ENCODE data around the gene JAM3. TPM values are rescaled to one million over a fixed set of nuclear protein-coding genes. Genes with fewer than 3 reads are reported as not detected.

The JAM3 gene
- total RNA-seq, 1 experiment from 2014 or later: 36.5 TPM

DNA sequence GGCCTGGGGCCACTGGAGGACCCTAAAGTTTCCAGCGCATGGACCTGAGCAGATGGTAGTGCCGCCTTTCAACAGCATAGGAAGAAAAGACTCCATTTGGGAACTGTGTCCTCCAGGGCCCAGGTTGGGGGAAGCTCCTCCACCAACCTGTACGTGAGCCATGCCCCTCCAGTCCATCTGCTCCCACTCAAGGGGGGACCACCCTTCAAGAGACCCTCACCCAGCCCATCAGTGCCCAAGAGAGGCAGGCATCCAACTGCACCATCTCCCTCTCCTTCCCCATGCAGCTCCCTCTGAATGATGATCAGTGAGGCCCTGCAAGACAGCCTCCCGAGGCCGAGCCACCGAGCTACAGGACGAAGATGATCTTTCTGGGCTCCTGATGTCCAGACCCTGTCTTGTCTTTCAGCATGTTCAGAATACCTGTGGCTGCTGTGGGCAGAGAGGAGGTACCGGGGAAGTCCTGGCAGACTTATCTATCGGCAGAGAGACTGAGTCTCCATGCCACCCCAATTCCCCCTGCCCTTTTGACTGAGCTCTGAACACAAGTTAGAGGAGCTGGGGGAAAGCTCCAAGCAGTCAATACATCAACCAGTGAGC is 25.0 kb upstream of the JAM3 start:
- Histone ChIP-seq H3K9ac (ENCODE audit: extremely low read depth, insufficient read length, low read length) (no peak overlapping the region), H3K56ac (ENCODE audit: insufficient read length, low read depth, low read length) (no peak overlapping the region), H3K79me1 (ENCODE audit: insufficient read depth, low read depth, low read length, poor library complexity, severe bottlenecking) (no peaks in the 10 kb centered on the region), H2BK20ac (ENCODE audit: low read depth, low read length, poor library complexity, severe bottlenecking) (no peak overlapping the region), H3K18ac (ENCODE audit: insufficient read length, low read depth, low read length) (no peak overlapping the region), H4K91ac (ENCODE audit: insufficient read length, low read depth, low read length) (no peak overlapping the region), H3K79me2 (ENCODE audit: insufficient read depth, low read length) (no peaks in the 10 kb centered on the region), H4K8ac (replicated peaks; ENCODE audit: insufficient read length, low read depth, low read length) (no peak overlapping the region), H2BK120ac (ENCODE audit: low read depth, low read length, poor library complexity, severe bottlenecking) (no peak overlapping the region), H3K27ac (ENCODE audit: insufficient read length, low read depth, low read length) (no peak overlapping the region), H2BK15ac (ENCODE audit: low read depth, low read length) (no peak overlapping the region), H3K4me2 (ENCODE audit: insufficient read depth, insufficient read length, low read length) (no peak overlapping the region), H2AFZ (ENCODE audit: low read length) (no peak overlapping the region), H2BK5ac (ENCODE audit: insufficient read length, low read length) (no peak overlapping the region), H2AK5ac (ENCODE audit: insufficient read length, low read length) (no peak overlapping the region), H2BK12ac (ENCODE audit: insufficient read length, low read depth, low read length) (no peak overlapping the region), H3T11ph (ENCODE audit: low read length) (no peak overlapping the region), H3K23me2 (ENCODE audit: insufficient read length, low read depth, low read length, poor library complexity, severe bottlenecking) (no peaks in the 10 kb centered on the region), H4K5ac (ENCODE audit: insufficient read length, low read depth, low read length) (no peak overlapping the region), H3K23ac (ENCODE audit: insufficient read length, low read depth, low read length) (no peak overlapping the region), H3K14ac (ENCODE audit: insufficient read depth, low read length) (no peak overlapping the region), H4K20me1 (ENCODE audit: control insufficient read depth, insufficient read depth, insufficient read length) (no peaks in the 10 kb centered on the region), H3K4ac (ENCODE audit: low read depth, low read length) (no peak overlapping the region), H3K9me3 (ENCODE audit: control insufficient read depth, low read depth, low read length) (no peaks in the 10 kb centered on the region), H3K4me1 (ENCODE audit: insufficient read depth, low read length) (no peaks in the 10 kb centered on the region), H3K27me3 (ENCODE audit: insufficient read depth, low read length) (no peaks in the 10 kb centered on the region)
- WGBS (ENCODE audit: extremely low coverage, insufficient read length, low lambda C conversion rate): no CpG with 5 or more reads among the region's 9 CpGs
- DNase-seq: no peak
- H3K27ac Mint-ChIP-seq: no peak overlapping the region
- TF ChIP-seq, protein P1, sequence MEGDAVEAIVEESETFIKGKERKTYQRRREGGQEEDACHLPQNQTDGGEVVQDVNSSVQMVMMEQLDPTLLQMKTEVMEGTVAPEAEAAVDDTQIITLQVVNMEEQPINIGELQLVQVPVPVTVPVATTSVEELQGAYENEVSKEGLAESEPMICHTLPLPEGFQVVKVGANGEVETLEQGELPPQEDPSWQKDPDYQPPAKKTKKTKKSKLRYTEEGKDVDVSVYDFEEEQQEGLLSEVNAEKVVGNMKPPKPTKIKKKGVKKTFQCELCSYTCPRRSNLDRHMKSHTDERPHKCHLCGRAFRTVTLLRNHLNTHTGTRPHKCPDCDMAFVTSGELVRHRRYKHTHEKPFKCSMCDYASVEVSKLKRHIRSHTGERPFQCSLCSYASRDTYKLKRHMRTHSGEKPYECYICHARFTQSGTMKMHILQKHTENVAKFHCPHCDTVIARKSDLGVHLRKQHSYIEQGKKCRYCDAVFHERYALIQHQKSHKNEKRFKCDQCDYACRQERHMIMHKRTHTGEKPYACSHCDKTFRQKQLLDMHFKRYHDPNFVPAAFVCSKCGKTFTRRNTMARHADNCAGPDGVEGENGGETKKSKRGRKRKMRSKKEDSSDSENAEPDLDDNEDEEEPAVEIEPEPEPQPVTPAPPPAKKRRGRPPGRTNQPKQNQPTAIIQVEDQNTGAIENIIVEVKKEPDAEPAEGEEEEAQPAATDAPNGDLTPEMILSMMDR (conservative IDR thresholded peaks at IDR 0.05): no peak
- peaks cover 16 to 26% of the 10 kb centered on the region in 2 experiments for H3K4me1 Mint-ChIP-seq
- H3K36me3 Mint-ChIP-seq (ENCODE audit: insufficient read depth in 1 of 3, low read depth in 3 of 3): no peaks in the 10 kb centered on the region
- H3K4me3 Mint-ChIP-seq: no peak overlapping the region
- peaks cover 10% of the 10 kb centered on the region for H3K27me3 Mint-ChIP-seq (ENCODE audit: low read depth)
- H3K9me3 Mint-ChIP-seq: no peaks in the 10 kb centered on the region

Data from H9 (cell line).